ENCODE measurements around the gene HTR3D. TPM values are rescaled to one million over a fixed set of nuclear protein-coding genes. Genes with fewer than 3 reads are reported as not detected.

The HTR3D gene
- total and polyA plus RNA-seq, 2 of the 4 experiments (the other 2 are of a cell fraction) = not detected

DNA sequence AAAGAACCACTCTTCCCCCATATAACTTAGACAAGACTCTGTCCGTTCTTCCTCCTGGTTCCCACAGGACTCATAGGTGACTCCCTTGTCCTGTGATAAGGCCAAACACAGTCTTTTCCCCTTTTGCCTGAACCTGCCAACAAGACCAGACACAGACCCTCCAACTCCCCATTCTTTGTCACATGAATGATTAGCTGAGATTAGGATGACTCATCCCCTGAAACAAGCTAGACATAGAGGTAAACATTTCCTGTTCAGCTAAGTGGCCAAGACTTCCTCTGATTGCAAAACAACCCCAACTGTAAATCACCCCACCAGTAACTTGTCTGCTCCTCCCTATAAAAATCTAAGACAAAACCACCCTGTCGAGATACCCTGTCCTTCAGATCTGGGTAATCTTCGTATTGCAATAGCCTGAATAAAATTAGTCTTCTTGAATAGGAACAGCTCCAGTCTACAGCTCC, 53.9 kb downstream of the HTR3D start:
- BruUV-seq (replicated peaks) = no TSS peak
- Histone ChIP-seq H2BK20ac (ENCODE audit: low read depth, low read length) (no peak overlapping the region), H3K18ac (ENCODE audit: low read depth, low read length) (no peak overlapping the region), H3K14ac (replicated peaks; ENCODE audit: low read depth, low read length) (no peak overlapping the region), H3K9me3 (ENCODE audit: control insufficient read depth, insufficient read depth, low read length) (peaks cover 6% of the 10 kb centered on the region), H3K9ac (ENCODE audit: low read depth, low read length) (no peak overlapping the region), H3K27ac (ENCODE audit: insufficient read depth, low read length) (no peak overlapping the region), H4K20me1 (ENCODE audit: insufficient read depth, low read length) (no peaks in the 10 kb centered on the region), H3K27me3 (ENCODE audit: control insufficient read depth, insufficient read depth, low read length) (peaks cover 10% of the 10 kb centered on the region), H2AK5ac (ENCODE audit: low read depth, low read length) (no peak overlapping the region), H3K79me1 (ENCODE audit: low read depth in 1 of 2, low read length in 2 of 2) (no peaks in the 10 kb centered on the region), H4K5ac (ENCODE audit: low read depth, low read length) (no peak overlapping the region), H3K9me1 (ENCODE audit: insufficient read depth, low read length) (no peaks in the 10 kb centered on the region), H4K8ac (ENCODE audit: low read depth in 2 of 2, low read length in 2 of 2) (no peak overlapping the region), H3K4me3 (ENCODE audit: insufficient read depth, low read depth, low read length) (no peak overlapping the region), H4K91ac (ENCODE audit: insufficient read depth, low read depth, low read length) (no peak overlapping the region), H3K4me2 (ENCODE audit: low read depth, low read length) (no peak overlapping the region), H3K4me1 (ENCODE audit: control insufficient read depth, insufficient read depth, low read length) (no peaks in the 10 kb centered on the region), H2BK15ac (ENCODE audit: low read depth, low read length) (no peak overlapping the region), H3K23ac (ENCODE audit: low read depth, low read length) (no peak overlapping the region), H3K36me3 (ENCODE audit: control insufficient read depth, insufficient read depth, low read length) (no peaks in the 10 kb centered on the region), H2BK120ac (ENCODE audit: low read depth, low read length) (no peak overlapping the region), H2BK5ac (ENCODE audit: low read depth, low read length, poor library complexity, severe bottlenecking) (no peak overlapping the region), H2AK9ac (replicated peaks; ENCODE audit: low read depth, low read length, poor library complexity) (no peak overlapping the region), H3K56ac (ENCODE audit: extremely low read depth, insufficient read depth, low read length) (no peak overlapping the region), H2AFZ (replicated peaks; ENCODE audit: low read length, poor library complexity) (no peak overlapping the region), H3K4ac (ENCODE audit: low read depth, low read length) (no peak overlapping the region)
- CTCF ChIA-PET = no interaction called here
- in situ Hi-C loops (cut with MboI; ENCODE audit: low sequenced_read_pairs) = no loop called here
- WGBS, 2 experiments (ENCODE audit: extremely low coverage in 2 of 2, insufficient read length in 1 of 2) = 50% methylated on average over 1 of the region's 3 CpGs; no CpG with 5 or more reads in 1 of the 2 experiments
- POLR2A ChIA-PET (ENCODE audit: unreplicated experiment) = no interaction called here
- TF ChIP-seq, protein P1, sequence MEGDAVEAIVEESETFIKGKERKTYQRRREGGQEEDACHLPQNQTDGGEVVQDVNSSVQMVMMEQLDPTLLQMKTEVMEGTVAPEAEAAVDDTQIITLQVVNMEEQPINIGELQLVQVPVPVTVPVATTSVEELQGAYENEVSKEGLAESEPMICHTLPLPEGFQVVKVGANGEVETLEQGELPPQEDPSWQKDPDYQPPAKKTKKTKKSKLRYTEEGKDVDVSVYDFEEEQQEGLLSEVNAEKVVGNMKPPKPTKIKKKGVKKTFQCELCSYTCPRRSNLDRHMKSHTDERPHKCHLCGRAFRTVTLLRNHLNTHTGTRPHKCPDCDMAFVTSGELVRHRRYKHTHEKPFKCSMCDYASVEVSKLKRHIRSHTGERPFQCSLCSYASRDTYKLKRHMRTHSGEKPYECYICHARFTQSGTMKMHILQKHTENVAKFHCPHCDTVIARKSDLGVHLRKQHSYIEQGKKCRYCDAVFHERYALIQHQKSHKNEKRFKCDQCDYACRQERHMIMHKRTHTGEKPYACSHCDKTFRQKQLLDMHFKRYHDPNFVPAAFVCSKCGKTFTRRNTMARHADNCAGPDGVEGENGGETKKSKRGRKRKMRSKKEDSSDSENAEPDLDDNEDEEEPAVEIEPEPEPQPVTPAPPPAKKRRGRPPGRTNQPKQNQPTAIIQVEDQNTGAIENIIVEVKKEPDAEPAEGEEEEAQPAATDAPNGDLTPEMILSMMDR (conservative IDR thresholded peaks at IDR 0.05; ENCODE audit: low read depth, low read length) = no peak
- TF ChIP-seq CEBPB (IDR thresholded peaks at IDR 0.05; ENCODE audit: low read depth, low read length) = peak; percentile 47; the same call in 1 of the 2 replicates
- dilution Hi-C loops (cut with HindIII; ENCODE audit: low sequenced_read_pairs, unreplicated experiment) = no loop called here
- ATAC-seq (ENCODE audit: low read depth) = no peak
- DNase-seq = peak; percentile 36
- intact Hi-C loops (cut with micrococcal nuclease) = no loop called here

Small RNA genes lying within 50 kb of the gene (microRNA-seq; reads per million reads assigned to microRNA genes)
- not detected for gene RF00019 (ENCODE audit: insufficient read depth, insufficient read length)

Small RNA genes lying within 50 kb of the gene (small RNA-seq; reads per million reads assigned to genes)
- 0 reads per million in 5 experiments for gene RF00019

Other genes with a start within 250 kb of the HTR3D start
- gene MAP6D1, start 206.2 kb upstream of the HTR3D start, total RNA-seq (2012; rRNA removed) = 1.9 and 2.7 TPM in 2 replicates
- 5.2 and 6.6 TPM in 2 replicates for gene MAP6D1, start 206.2 kb upstream of the HTR3D start, polyA plus RNA-seq (2012; rRNA removed)
- gene PARL, start 146.9 kb upstream of the HTR3D start, total RNA-seq (2012; rRNA removed) = 35.5 and 44.2 TPM in 2 replicates
- 35.3 and 42.6 TPM in 2 replicates for gene PARL, start 146.9 kb upstream of the HTR3D start, polyA plus RNA-seq (2012; rRNA removed)
- 8.4 and 9.2 TPM in 2 replicates for gene ABCC5, start 13.9 kb upstream of the HTR3D start, total RNA-seq (2012; rRNA removed)
- 16.2 and 17.7 TPM in 2 replicates for gene ABCC5, start 13.9 kb upstream of the HTR3D start, polyA plus RNA-seq (2012; rRNA removed)
- not detected in 2 replicates for gene HTR3C, start 21.3 kb downstream of the HTR3D start, total RNA-seq (2012; rRNA removed)
- gene HTR3C, start 21.3 kb downstream of the HTR3D start, polyA plus RNA-seq (2012; rRNA removed) = not detected in 2 replicates
- not detected in 2 replicates for gene HTR3E, start 65.3 kb downstream of the HTR3D start, total RNA-seq (2012; rRNA removed)
- gene HTR3E, start 65.3 kb downstream of the HTR3D start, polyA plus RNA-seq (2012; rRNA removed) = not detected in 2 replicates
- 32.5 and 37.6 TPM in 2 replicates for gene EIF2B5, start 103.6 kb downstream of the HTR3D start, total RNA-seq (2012; rRNA removed)
- 29.5 and 31.7 TPM in 2 replicates for gene EIF2B5, start 103.6 kb downstream of the HTR3D start, polyA plus RNA-seq (2012; rRNA removed)
- 23.3 and 24.2 TPM in 2 replicates for gene DVL3, start 123.6 kb downstream of the HTR3D start, total RNA-seq (2012; rRNA removed)
- gene DVL3, start 123.6 kb downstream of the HTR3D start, polyA plus RNA-seq (2012; rRNA removed) = 40.4 and 41.2 TPM in 2 replicates
- 855 and 876 TPM in 2 replicates for gene AP2M1, start 143.1 kb downstream of the HTR3D start, total RNA-seq (2012; rRNA removed)
- 1,065 and 1,068 TPM in 2 replicates for gene AP2M1, start 143.1 kb downstream of the HTR3D start, polyA plus RNA-seq (2012; rRNA removed)
- gene ABCF3, start 154.5 kb downstream of the HTR3D start, total RNA-seq (2012; rRNA removed) = 35.0 and 36.9 TPM in 2 replicates
- 58.3 and 59.2 TPM in 2 replicates for gene ABCF3, start 154.5 kb downstream of the HTR3D start, polyA plus RNA-seq (2012; rRNA removed)
- gene VWA5B2, start 197.8 kb downstream of the HTR3D start, total RNA-seq (2012; rRNA removed) = not detected in 2 replicates
- gene VWA5B2, start 197.8 kb downstream of the HTR3D start, polyA plus RNA-seq (2012; rRNA removed) = not detected in 2 replicates
- gene ALG3, start 217.2 kb downstream of the HTR3D start, total RNA-seq (2012; rRNA removed) = 19.2 and 19.5 TPM in 2 replicates
- gene ALG3, start 217.2 kb downstream of the HTR3D start, polyA plus RNA-seq (2012; rRNA removed) = 52.6 and 55.5 TPM in 2 replicates
- gene EEF1AKMT4, start 217.9 kb downstream of the HTR3D start, total RNA-seq (2012; rRNA removed) = 2.8 and 2.9 TPM in 2 replicates
- 3.6 and 5.3 TPM in 2 replicates for gene EEF1AKMT4, start 217.9 kb downstream of the HTR3D start, polyA plus RNA-seq (2012; rRNA removed)
- not detected in 2 replicates for gene CAMK2N2, start 229.8 kb downstream of the HTR3D start, total RNA-seq (2012; rRNA removed)
- gene CAMK2N2, start 229.8 kb downstream of the HTR3D start, polyA plus RNA-seq (2012; rRNA removed) = 0.29 and 0.34 TPM in 2 replicates
- gene ECE2, start 244.3 kb downstream of the HTR3D start, total RNA-seq (2012; rRNA removed) = not detected in 2 replicates
- gene ECE2, start 244.3 kb downstream of the HTR3D start, polyA plus RNA-seq (2012; rRNA removed) = not detected in 2 replicates